Smooth muscle cell (in vitro differentiated cells): ENCODE data around the gene SZT2. TPM values are rescaled to one million over a fixed set of nuclear protein-coding genes. Genes with fewer than 3 reads are reported as not detected.

Experiments
- DNase-seq: peaks from one replicate; lab custom pipeline; 2025; ENCODE audit not compliant: unreplicated experiment; lab: John Stamatoyannopoulos, UW
- H2AFZ ChIP-seq: fragments of 200-600 bp; sonication (generic); 2 replicates; pipeline ENCODE4 v1.6.0; 2016; ENCODE audit warnings: antibody characterized with exemption, low read depth, mild to moderate bottlenecking
- H3F3A ChIP-seq: fragments of 200-600 bp; sonication (generic); 2 replicates; pipeline ENCODE4 v1.6.0; 2017; ENCODE audit warnings: antibody characterized with exemption, low read depth
- H3K27ac ChIP-seq: fragments of 200-600 bp; sonication (generic); 2 replicates; pipeline ENCODE4 v1.5.1; 2016; ENCODE audit warnings: low read depth, mild to moderate bottlenecking
- H3K27me3 ChIP-seq: fragments of 200-600 bp; sonication (generic); 2 replicates; pipeline ENCODE4 v1.6.1; 2016; ENCODE audit warnings: low read depth, mild to moderate bottlenecking
- H3K36me3 ChIP-seq: fragments of 200-600 bp; sonication (generic); 2 replicates; pipeline ENCODE4 v1.5.1; 2016; ENCODE audit warnings: low read depth
- H3K4me1 ChIP-seq: fragments of 200-600 bp; sonication (generic); 2 replicates; pipeline ENCODE4 v1.5.1; 2016; ENCODE audit warnings: low read depth
- H3K4me2 ChIP-seq: fragments of 200-600 bp; sonication (generic); 2 replicates; pipeline ENCODE4 v1.6.0; 2016; ENCODE audit warnings: mild to moderate bottlenecking
- H3K4me3 ChIP-seq: fragments of 200-600 bp; sonication (generic); 2 replicates; pipeline ENCODE4 v1.5.1; 2016; ENCODE audit warnings: mild to moderate bottlenecking
- H3K79me2 ChIP-seq: fragments of 200-600 bp; sonication (generic); 2 replicates; pipeline ENCODE4 v1.6.0; 2016; ENCODE audit warnings: low read depth, mild to moderate bottlenecking
- H3K9ac ChIP-seq: fragments of 200-600 bp; sonication (generic); 2 replicates; pipeline ENCODE4 v1.6.0; 2016; ENCODE audit warnings: low read depth
- H3K9me3 ChIP-seq: fragments of 200-600 bp; sonication (generic); replicated peaks from 2 replicates; pipeline ENCODE4 v1.5.1; 2016; ENCODE audit warnings: low read depth
- H4K20me1 ChIP-seq: fragments of 200-600 bp; sonication (generic); 2 replicates; pipeline ENCODE4 v1.6.0; 2016; ENCODE audit warnings: low read depth
- CTCF ChIP-seq: fragments of 200-600 bp; sonication (generic); IDR thresholded peaks from 2 replicates; pipeline ENCODE4 v1.5.1; 2017; ENCODE audit warnings: borderline replicate concordance, mild to moderate bottlenecking, antibody characterized with exemption; ENCODE audit not compliant: insufficient read depth, poor library complexity, severe bottlenecking
- WGBS: methylation state at CpG from one replicate; pipeline ENCODE4 v1.1.7; 2016; ENCODE audit warnings: low lambda C conversion rate; 5-methylcytosine and 5-hydroxymethylcytosine counted together
- polyA plus RNA-seq: library from polyadenylated mRNA; unstranded; fragments of >200 nt; fragmentation: Nextera tagmentation; extraction: Ambion mirVana; gene quantifications from 2 replicates; pipeline ENCODE4 v1.2.1, GENCODE V29; 2016
- total RNA-seq: library from RNA; depleted of rRNA; stranded (reverse); fragments of >200 nt; gene quantifications from 2 replicates; pipeline ENCODE4 v1.2.3, GENCODE V29; 2014

SZT2 gene
- total and polyA plus RNA-seq, 2 experiments from 2014 or later = 9.0 to 20.8 TPM

- H3K9me3 ChIP-seq = no peaks in the 10 kb centered on the region
- 10% methylated on average over 10 of the region's 11 CpGs for WGBS
- no peaks in the 10 kb centered on the region for H3K27me3 ChIP-seq
- peak overlapping the region; percentile 67 for H3K9ac ChIP-seq
- peaks cover 5% of the 10 kb centered on the region for H3F3A ChIP-seq
- H3K79me2 ChIP-seq = no peaks in the 10 kb centered on the region
- no peak for DNase-seq
- H4K20me1 ChIP-seq = no peaks in the 10 kb centered on the region
- peak overlapping the region; percentile 76 for H2AFZ ChIP-seq
- H3K4me3 ChIP-seq = peak overlapping the region; percentile 62
- peak overlapping the region; percentile 95 for H3K4me2 ChIP-seq
- peaks cover 16% of the 10 kb centered on the region for H3K4me1 ChIP-seq
- H3K27ac ChIP-seq = peak overlapping the region; percentile 71
- TF ChIP-seq CTCF = no peak
- H3K36me3 ChIP-seq = no peaks in the 10 kb centered on the region
Observed at GRCh38 chr1:43349594-43350306, 39.9 kb upstream of the SZT2 start.

GRCh38 chr1:43350976-43351375 is 38.7 kb upstream of the SZT2 start:
- no peaks in the 10 kb centered on the region for H3K36me3 ChIP-seq
- H3K27me3 ChIP-seq = no peaks in the 10 kb centered on the region
- no peak overlapping the region for H3K4me3 ChIP-seq
- peaks cover 5% of the 10 kb centered on the region for H3F3A ChIP-seq
- H4K20me1 ChIP-seq = no peaks in the 10 kb centered on the region
- H3K4me2 ChIP-seq = no peak overlapping the region
- H3K4me1 ChIP-seq = peaks cover 16% of the 10 kb centered on the region
- no peaks in the 10 kb centered on the region for H3K79me2 ChIP-seq
- no peak overlapping the region for H3K27ac ChIP-seq
- TF ChIP-seq CTCF = no peak
- H3K9ac ChIP-seq = no peak overlapping the region
- no peaks in the 10 kb centered on the region for H3K9me3 ChIP-seq
- 100% methylated on average over 1 of the region's 1 CpG for WGBS
- DNase-seq = no peak
- no peak overlapping the region for H2AFZ ChIP-seq

- H3K27ac ChIP-seq = no peak overlapping the region
- H2AFZ ChIP-seq = no peak overlapping the region
- H3K27me3 ChIP-seq = no peaks in the 10 kb centered on the region
- no peaks in the 10 kb centered on the region for H3K36me3 ChIP-seq
- no peaks in the 10 kb centered on the region for H3K79me2 ChIP-seq
- peaks cover 15% of the 10 kb centered on the region for H3K4me1 ChIP-seq
- H3K4me3 ChIP-seq = no peak overlapping the region
- peaks cover 5% of the 10 kb centered on the region for H3F3A ChIP-seq
- no peaks in the 10 kb centered on the region for H3K9me3 ChIP-seq
- WGBS = 91% methylated on average over 10 of the region's 10 CpGs
- no peak for TF ChIP-seq CTCF
- no peak for DNase-seq
- no peak overlapping the region for H3K4me2 ChIP-seq
- no peaks in the 10 kb centered on the region for H4K20me1 ChIP-seq
- no peak overlapping the region for H3K9ac ChIP-seq
Observed at GRCh38 chr1:43351421-43352350, 38.0 kb upstream of the SZT2 start.
